Measurements from ENCODE around the gene OXCT1.
"Not testable (repeated sequence)": the region's sequence is repeated elsewhere in the genome, so short reads cannot be mapped to it uniquely, and the experiment has no call there.

Gene OXCT1

GRCh38 chr5:41821051-41821450 lies 49.2 kb downstream of the OXCT1 start:
- DNase-seq, result no peak

DNA sequence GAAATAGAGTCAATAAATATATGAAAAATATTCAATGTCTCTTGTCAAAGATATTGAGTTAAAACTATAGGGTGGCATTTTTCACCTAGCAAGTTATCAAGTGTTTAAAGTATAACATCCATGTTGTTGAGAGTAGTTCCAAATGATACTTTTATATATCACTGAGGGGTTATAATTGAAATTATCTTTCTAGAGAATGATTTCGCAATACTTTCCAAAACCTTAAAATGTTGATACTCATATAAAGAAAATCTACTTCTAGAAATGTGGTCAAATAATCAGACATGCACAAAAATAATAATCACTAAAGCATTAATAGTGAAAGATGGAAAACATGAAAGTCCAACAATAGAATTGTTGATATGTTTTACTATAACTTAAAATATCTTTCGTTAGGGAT lies 50.1 kb downstream of the OXCT1 start:
- DNase-seq, result no peak

GRCh38 chr5:41817625-41818301 lies 52.5 kb downstream of the OXCT1 start:
- no peak for DNase-seq

DNA sequence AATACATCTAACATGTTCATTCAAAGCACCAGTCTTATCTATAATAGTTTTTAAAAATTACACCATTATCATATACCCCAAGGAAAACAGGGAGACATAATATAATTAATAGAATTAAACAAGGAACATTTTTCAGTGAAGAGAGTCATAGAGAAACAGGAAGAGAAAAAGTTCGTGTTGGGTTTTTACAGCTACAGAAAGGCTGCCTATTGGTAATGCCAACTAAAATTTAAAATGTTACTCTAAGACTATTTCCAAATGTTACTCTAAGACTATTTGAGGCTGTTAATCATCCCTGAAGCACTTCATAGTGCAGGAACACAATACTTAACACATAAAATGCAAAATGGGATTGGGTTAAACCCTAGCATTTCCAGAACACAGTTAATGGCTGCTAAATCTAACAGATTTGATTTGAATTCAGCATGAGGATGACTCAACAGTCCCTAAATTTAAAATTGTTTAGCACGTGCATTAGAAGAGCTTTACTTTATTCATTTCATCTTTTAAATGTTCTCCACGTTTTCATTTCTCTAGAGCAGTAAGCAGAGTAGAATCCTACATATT lies 54.5 kb downstream of the OXCT1 start:
- no peak for DNase-seq

DNA sequence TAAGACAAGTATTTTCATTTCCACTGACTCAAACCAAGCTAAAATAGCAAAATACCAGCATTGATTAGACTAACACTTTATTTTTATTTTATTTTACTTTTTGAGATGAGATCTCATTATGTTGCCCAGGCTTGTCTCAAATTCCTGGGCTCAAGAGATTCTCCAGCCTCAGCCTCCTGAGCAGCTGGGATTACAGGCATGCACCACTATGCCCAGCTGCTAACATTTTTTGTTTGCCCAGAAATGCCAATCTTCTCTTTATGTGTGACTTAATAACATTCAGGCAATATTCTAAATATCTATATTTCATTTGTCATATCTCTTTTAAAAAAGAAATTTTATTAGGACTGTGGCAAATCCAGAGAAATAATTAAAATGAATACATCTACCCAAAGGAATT lies 55.0 kb downstream of the OXCT1 start:
- no peak for DNase-seq

- DNase-seq, result not testable (repeated sequence)
Measured at GRCh38 chr5:41814306-41814705, 55.9 kb downstream of the OXCT1 start.

DNA sequence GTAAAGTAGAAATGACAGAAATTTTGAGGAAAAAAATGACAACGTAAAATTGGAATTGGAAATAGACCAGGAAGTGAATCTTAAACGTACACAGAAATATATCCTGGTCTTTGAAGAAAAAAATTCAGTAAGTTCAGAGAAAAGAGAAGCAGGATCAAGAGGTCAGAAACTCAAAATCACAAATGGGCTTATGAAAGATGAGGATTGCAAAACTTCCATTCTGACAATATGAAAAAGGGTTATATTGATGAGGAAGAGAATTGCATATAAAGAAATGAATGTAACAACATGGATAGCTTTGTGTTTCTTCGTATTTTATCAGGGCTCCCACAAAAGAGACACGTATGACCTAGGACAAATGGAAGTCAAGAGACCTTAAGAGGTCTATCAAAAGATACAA lies 58.1 kb downstream of the OXCT1 start:
- DNase-seq, result no peak

- DNase-seq, result no peak
Measured at GRCh38 chr5:41809128-41809527, 61.1 kb downstream of the OXCT1 start.

GRCh38 chr5:41808294-41808693 lies 61.9 kb downstream of the OXCT1 start:
- DNase-seq, result no peak

- DNase-seq, result no peak
Measured at GRCh38 chr5:41797662-41798061, 72.6 kb downstream of the OXCT1 start.

- no peak for DNase-seq
Measured at GRCh38 chr5:41796061-41796460, 74.2 kb downstream of the OXCT1 start.

- no peak for DNase-seq
Measured at GRCh38 chr5:41795125-41795524, 75.1 kb downstream of the OXCT1 start.

- no peak for DNase-seq
Measured at GRCh38 chr5:41794471-41794870, 75.8 kb downstream of the OXCT1 start.

DNA sequence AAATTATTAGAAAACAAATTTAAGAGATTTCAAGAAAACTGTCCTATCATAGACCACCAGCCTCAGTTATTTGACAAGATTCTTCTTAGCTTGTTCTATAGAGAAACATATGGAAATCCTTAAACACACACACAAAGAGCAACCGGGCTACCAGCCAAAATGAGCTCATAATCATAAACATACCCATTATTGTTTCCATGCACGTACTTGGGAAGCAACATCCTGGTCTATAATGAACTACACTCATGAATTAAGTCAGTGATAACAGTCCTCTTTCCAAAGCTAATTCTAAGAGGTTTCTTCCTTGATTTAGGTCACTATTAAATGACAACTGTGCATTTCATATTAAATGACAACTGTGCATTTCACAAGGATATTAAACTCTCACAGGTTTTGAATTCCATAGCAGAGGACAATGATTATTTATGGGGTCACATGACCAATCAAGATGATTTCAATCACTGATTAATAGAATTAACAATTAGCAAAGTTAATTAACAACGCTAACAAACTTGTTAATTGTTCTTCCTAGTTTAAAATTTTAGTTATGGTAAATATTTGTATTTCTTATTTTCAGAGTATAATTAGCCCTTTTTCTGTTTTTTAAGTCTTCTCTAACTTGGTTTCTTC lies 77.0 kb downstream of the OXCT1 start:
- no peak for DNase-seq

DNA sequence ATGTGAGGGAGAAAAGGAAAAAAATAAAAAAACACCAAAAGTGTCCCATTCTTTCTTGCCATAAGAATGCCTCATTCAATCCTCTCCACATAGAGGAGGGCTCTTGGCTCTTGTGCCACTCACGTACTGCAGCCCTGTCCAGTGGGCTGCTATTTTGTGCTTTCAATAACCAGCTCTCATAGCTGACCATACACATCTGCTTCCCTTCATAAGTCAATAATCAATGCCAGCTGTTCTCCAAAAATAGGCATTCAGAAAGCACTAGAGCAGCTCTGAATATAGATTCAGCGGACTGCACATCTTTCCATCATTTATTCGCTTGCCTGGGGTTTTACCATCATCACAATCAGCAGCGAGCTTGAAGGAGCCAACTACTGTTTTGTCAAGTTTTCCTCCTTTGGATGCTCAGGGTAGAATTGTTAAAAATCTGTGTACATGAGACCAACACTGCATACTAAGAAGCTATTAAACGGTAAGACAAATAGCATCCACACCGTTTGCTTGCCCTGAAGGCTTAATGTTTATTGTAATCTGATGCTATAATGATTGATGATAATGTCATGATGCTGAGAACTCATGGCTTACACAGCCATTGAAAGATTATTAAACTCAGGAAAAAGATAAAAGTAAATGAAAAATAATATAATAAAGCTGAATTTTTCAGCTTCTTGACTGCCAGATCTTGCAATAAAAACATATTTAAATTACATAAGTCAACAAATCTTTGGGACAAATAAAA lies 80.0 kb downstream of the OXCT1 start:
- DNase-seq, result no peak

DNA sequence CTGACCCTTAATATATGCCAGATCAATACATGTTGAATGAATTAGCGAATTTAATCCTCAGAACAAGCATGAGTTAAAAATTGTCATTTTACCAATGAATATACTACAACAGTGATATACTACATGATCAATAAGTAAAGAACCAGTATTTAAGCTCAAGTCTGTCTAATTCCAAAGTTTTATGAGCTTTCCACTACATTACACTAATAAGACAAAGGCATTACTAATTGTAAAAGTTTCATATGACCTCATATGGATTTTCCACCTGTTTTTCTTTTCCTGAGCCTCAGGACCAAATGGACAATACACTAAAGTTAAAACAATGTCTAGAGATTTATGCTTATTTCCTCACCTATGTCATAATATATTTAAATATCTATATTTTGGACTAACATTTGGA lies 80.8 kb downstream of the OXCT1 start:
- DNase-seq, result no peak

DNA sequence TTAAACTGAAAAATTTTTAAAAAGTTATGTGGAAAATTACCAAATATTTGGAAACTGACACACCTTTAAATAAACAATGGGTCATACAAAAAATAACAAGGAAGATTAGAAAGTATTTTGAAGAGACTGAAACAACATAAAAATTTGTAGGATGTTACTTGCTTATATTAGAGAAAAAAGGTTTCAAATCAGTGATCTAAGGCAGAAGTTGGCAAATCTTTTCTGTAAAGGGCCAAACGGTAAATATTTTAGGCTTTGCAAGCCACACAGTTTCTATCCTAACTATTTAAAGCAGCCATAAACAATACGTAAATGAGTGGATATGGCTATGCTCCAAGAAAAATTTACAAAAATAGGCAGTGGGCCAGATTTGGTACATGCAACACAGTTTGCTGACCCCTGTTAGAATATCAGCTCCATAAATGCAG lies 81.3 kb downstream of the OXCT1 start:
- DNase-seq, result no peak

- no peak for DNase-seq
Measured at GRCh38 chr5:41787265-41787664, 83.0 kb downstream of the OXCT1 start.

- no peak for DNase-seq
Measured at GRCh38 chr5:41785061-41785460, 85.2 kb downstream of the OXCT1 start.

DNA sequence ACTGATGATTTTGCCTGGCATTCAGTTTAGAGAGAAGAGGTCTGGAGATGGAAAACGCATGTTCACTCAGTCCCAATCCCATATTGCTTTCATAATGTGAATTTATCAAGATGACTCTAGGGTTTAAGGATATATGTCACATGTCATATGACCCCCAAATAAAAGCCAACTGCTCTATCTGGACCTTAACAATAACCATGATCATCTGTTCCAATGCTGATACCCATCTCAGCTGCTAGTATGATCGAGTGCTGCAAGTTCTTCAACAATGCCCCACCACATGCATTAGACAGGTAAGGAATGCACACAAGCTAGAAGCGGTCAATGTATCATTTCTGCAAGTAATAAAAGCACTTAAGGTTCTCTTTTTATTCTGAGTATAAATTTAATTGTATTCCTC lies 91.8 kb downstream of the OXCT1 start:
- DNase-seq, result no peak

- no peak for DNase-seq
Measured at GRCh38 chr5:41776435-41776834, 93.8 kb downstream of the OXCT1 start.

DNA sequence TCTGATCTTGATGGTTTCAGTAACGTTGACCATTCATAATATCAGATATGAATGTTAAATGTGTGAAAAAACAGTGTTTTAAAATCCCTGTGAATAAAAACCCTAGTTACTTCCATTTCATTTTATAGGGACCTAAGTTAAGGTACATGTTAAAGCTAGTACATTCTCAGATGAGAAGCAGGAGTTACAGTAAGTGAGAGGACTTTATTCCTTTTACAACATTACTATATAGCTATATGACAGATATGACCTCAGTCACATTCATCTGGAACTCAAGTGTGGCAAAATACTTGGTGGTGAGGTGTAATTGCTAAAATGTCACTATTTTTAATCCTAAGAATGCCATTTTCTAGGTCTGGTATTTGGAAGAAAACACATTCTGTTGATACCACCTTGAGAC lies 96.4 kb downstream of the OXCT1 start:
- DNase-seq, result no peak

DNA sequence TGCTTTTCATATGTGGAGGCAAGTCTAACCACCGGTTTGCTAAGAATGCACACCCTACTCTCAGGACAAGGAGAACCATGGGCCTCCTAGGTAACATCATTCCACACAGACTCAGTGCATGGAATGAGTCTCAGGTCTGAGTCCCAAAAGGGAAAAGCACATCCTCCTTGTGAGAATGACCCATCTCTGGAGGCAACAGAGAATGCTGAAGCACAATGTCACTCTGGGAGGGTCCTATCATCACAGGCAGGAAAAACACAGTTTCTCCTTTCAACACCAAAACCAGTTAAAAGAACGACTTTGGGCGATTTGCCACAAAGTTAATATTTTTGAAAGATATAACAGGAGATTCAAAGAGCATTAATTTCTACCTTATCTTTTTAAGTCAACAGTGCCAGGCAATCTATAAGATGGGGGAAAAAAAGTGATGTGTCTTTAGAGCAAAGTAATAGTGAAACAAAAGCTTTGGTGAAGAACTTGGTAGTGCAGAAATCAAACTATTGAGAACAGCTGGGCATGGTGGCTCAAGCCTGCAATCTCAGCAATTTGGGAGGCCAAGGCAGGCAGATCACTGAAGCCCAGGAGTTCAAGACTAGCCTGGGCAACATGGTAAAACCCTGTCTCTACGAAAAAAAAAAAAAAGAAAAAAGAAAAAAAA lies 97.3 kb downstream of the OXCT1 start:
- no peak for DNase-seq

All from cerebellar nuclear complex (tissue), 1 donor.